Chondrocyte (in vitro differentiated cells): ENCODE data around the gene HASPIN. TPM values are rescaled to one million over a fixed set of nuclear protein-coding genes. Genes with fewer than 3 reads are reported as not detected.

Experiments
- DNase-seq: peaks from one replicate; pipeline ENCODE4 v3.0.0; 2021; ENCODE audit warnings: mixed read lengths, low spot score
- H3K27ac Mint-ChIP-seq: one replicate; pipeline ENCODE4 v1.8.0; 2021; ENCODE audit warnings: mild to moderate bottlenecking, moderate library complexity, mixed read lengths; ENCODE audit not compliant: unreplicated experiment
- H3K27me3 Mint-ChIP-seq: 2 replicates; pipeline ENCODE4 v1.8.0; 2021; ENCODE audit warnings: low read depth, mixed read lengths
- H3K36me3 Mint-ChIP-seq: 2 replicates; pipeline ENCODE4 v1.8.0; 2021; ENCODE audit warnings: low read depth, mixed read lengths
- H3K4me1 Mint-ChIP-seq: 2 replicates; pipeline ENCODE4 v1.8.0; 2021; ENCODE audit warnings: low read depth, mild to moderate bottlenecking, mixed read lengths
- H3K4me3 Mint-ChIP-seq: one replicate; pipeline ENCODE4 v1.8.0; 2021; ENCODE audit warnings: mild to moderate bottlenecking, moderate library complexity, mixed read lengths; ENCODE audit not compliant: unreplicated experiment
- H3K9me3 Mint-ChIP-seq: 2 replicates; pipeline ENCODE4 v1.8.0; 2021; ENCODE audit warnings: low read depth, mixed read lengths
- total RNA-seq: library from RNA; stranded (reverse); gene quantifications from 3 replicates; pipeline ENCODE4 v1.2.1, GENCODE V29; 2021
- TF ChIP-seq, protein P1 (sequence below): fragments of 200-600 bp; sonication (generic); IDR thresholded peaks from 2 replicates; pipeline ENCODE4 v1.5.0; 2021; ENCODE audit warnings: antibody characterized with exemption, mild to moderate bottlenecking, moderate library complexity

HASPIN gene
- total RNA-seq, 1 donor from 2014 or later = 2.2 TPM

DNA sequence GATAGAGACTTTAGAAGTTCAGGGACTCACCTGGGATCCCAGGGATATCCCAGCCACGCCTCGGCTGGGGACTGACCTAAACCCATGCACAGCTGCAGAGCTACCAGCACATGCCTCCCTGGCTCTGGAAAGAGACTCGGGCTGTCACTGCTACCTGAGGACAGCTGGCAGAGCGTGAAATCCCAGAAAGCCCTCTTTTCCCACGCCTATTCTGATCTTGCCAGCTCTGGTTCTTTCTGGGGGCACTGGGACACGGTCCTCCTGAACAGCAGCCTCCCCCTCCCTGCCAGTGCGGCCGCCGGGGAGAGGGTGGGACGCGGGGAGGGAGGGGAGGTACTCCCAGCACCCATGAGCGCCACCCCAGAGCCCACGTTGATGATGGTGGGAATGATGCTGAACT, 38.5 kb upstream of the HASPIN start:
- Mint-ChIP-seq H3K27ac (no peak overlapping the region), H3K9me3 (no peaks in the 10 kb centered on the region), H3K4me1 (no peaks in the 10 kb centered on the region), H3K4me3 (no peak overlapping the region), H3K27me3 (peaks cover 11% of the 10 kb centered on the region), H3K36me3 (no peaks in the 10 kb centered on the region)
- no peak for DNase-seq
- TF ChIP-seq, protein P1, sequence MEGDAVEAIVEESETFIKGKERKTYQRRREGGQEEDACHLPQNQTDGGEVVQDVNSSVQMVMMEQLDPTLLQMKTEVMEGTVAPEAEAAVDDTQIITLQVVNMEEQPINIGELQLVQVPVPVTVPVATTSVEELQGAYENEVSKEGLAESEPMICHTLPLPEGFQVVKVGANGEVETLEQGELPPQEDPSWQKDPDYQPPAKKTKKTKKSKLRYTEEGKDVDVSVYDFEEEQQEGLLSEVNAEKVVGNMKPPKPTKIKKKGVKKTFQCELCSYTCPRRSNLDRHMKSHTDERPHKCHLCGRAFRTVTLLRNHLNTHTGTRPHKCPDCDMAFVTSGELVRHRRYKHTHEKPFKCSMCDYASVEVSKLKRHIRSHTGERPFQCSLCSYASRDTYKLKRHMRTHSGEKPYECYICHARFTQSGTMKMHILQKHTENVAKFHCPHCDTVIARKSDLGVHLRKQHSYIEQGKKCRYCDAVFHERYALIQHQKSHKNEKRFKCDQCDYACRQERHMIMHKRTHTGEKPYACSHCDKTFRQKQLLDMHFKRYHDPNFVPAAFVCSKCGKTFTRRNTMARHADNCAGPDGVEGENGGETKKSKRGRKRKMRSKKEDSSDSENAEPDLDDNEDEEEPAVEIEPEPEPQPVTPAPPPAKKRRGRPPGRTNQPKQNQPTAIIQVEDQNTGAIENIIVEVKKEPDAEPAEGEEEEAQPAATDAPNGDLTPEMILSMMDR = no peak

- DNase-seq = no peak
- no peaks in the 10 kb centered on the region for H3K36me3 Mint-ChIP-seq
- no peaks in the 10 kb centered on the region for H3K4me1 Mint-ChIP-seq
- no peak overlapping the region for H3K27ac Mint-ChIP-seq
- no peaks in the 10 kb centered on the region for H3K9me3 Mint-ChIP-seq
- no peak overlapping the region for H3K4me3 Mint-ChIP-seq
- TF ChIP-seq, protein P1 = no peak
- H3K27me3 Mint-ChIP-seq = peaks cover under 1% of the 10 kb centered on the region
Observed at GRCh38 chr17:3688027-3688553, 35.6 kb upstream of the HASPIN start.

DNA sequence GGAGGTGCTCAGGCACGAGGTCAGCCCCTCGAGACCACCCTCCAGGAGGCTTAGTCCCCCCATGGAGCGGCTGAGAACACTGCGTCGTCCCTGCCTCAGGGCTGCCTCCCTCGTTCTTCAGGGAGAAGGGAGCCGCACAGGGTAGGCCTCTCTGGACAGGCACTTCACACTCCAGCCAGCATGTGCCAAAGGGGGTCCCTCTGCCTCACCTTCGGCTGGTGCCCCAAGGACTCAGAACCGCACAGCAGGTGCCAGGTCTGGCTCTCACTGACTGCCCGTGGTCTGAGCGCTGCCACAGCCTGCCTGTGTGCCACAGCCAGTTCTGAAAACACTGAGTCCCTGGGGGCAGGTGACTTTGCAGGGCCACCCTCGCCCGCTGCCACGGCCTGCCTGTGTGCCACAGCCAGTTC, 34.8 kb upstream of the HASPIN start:
- TF ChIP-seq, protein P1 = no peak
- Mint-ChIP-seq H3K4me1 (no peaks in the 10 kb centered on the region), H3K27ac (no peak overlapping the region), H3K36me3 (no peaks in the 10 kb centered on the region), H3K4me3 (no peak overlapping the region), H3K27me3 (no peaks in the 10 kb centered on the region), H3K9me3 (no peaks in the 10 kb centered on the region)
- no peak for DNase-seq

- no peaks in the 10 kb centered on the region for H3K4me1 Mint-ChIP-seq
- H3K4me3 Mint-ChIP-seq = no peak overlapping the region
- no peak for DNase-seq
- peaks cover 1% of the 10 kb centered on the region for H3K27me3 Mint-ChIP-seq
- TF ChIP-seq, protein P1 = no peak
- H3K27ac Mint-ChIP-seq = no peak overlapping the region
- no peaks in the 10 kb centered on the region for H3K36me3 Mint-ChIP-seq
- H3K9me3 Mint-ChIP-seq = no peaks in the 10 kb centered on the region
Observed at GRCh38 chr17:3689262-3690093, 34.2 kb upstream of the HASPIN start.

DNA sequence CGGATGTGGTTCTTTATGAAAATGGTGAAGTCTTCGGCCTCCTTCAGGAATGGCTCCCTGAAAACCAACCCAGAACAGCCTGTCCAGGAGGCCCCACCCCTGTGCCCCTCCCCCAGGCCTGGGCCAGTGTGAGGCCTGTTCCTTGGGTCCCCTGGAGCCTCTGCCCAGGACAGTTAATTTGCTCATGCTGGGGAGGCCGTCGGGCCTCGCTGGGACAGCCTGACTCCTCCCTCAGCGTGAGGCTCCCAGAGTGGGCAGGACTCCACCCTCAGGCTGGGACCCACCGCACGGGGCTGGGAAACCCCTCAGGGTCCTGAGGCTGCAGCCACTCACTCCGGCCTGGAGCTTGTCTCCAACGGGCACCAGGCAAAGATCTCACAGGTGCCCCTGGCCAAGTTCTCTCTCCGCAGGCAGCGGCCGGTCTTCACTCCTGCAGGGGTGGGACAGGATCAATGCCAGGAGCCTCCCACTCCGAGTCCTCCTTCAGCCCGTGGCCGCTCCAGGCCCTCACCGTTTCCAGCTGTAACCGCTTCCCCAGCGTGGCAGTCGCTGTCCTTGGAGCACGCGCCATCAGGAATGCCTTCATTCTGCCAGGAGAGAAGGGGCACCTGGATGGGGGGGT, 33.5 kb upstream of the HASPIN start:
- DNase-seq = no peak

More for the DNA sequence above, 33.5 kb upstream of the HASPIN start:
- H3K27ac Mint-ChIP-seq = no peak overlapping the region
- TF ChIP-seq, protein P1 = no peak
- no peaks in the 10 kb centered on the region for H3K36me3 Mint-ChIP-seq
- no peaks in the 10 kb centered on the region for H3K9me3 Mint-ChIP-seq
- no peaks in the 10 kb centered on the region for H3K4me1 Mint-ChIP-seq
- peaks cover 4% of the 10 kb centered on the region for H3K27me3 Mint-ChIP-seq
- H3K4me3 Mint-ChIP-seq = no peak overlapping the region
